HG03520 (cell line): ENCODE results near the gene HORMAD2.

Experiments
- ATAC-seq: cut with Tn5 transposase; IDR thresholded peaks from one replicate; pipeline ENCODE4 v1.9.1; 2021; ENCODE audit warnings: mild to moderate bottlenecking, moderate library complexity; ENCODE audit not compliant: unreplicated experiment

HORMAD2 gene

GRCh38 chr22:30104501-30105156 is 24.4 kb downstream of the HORMAD2 start:
- ATAC-seq, result no peak

GRCh38 chr22:30105483-30105882 is 25.2 kb downstream of the HORMAD2 start:
- ATAC-seq, result no peak

- ATAC-seq, result no peak
Observed at GRCh38 chr22:30113494-30113893, 33.2 kb downstream of the HORMAD2 start.

GRCh38 chr22:30114361-30114760 is 34.1 kb downstream of the HORMAD2 start:
- no peak for ATAC-seq

GRCh38 chr22:30115705-30116104 is 35.4 kb downstream of the HORMAD2 start:
- ATAC-seq, result no peak

DNA sequence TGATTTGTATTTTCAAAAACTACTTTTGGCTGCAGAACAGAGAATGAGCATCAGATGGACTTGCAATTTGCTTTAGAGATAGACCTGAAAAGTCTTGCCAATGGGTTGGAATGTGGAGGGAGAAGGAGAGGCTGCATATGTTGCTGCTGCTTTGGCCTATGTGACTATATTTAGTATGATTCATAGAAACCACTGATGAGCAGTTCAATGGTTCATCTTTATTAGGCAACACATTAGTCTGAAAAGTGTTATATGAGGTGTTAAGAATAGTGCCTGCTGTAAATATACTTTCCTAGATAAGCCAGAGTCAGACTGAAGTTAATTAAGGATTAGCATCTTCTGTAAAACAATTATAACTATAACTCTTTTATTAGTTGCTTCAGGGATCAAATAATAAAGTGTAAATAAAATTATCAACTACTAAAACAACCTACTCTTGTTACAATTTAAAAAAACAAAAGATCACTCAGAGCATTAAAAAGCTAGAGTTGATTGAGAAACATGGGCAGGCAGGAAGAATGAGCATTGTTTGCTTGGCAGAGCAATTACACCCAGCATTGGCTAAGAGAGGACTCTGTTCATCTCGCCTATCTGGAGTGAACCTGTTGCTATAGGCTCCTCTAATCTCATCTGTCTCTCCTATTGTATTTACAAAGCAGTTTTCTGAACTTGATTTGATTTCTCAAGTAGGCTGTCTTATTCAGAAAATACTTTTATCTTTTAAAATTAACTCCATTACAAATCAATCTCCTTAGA is 36.3 kb downstream of the HORMAD2 start:
- ATAC-seq, result no peak

DNA sequence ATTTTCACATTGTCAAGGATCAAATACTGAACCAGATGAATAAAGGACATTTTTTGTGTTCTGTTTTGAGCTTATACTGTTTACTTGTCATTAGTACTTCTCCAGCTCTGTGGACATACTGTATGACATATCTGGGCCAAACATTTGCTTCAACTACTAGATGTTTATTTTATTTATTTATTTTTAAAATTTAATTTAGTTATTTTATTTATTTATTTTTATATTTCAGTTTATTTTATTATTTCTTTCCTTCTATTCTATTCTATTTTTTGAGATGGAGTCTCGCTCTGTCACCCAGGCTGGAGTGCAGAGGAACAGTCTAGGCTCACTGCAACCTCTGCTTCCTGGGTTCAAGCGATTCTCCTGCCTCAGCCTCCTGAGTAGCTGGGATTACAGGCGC is 37.0 kb downstream of the HORMAD2 start:
- ATAC-seq, result no peak

GRCh38 chr22:30118291-30118690 is 38.0 kb downstream of the HORMAD2 start:
- ATAC-seq, result no peak

DNA sequence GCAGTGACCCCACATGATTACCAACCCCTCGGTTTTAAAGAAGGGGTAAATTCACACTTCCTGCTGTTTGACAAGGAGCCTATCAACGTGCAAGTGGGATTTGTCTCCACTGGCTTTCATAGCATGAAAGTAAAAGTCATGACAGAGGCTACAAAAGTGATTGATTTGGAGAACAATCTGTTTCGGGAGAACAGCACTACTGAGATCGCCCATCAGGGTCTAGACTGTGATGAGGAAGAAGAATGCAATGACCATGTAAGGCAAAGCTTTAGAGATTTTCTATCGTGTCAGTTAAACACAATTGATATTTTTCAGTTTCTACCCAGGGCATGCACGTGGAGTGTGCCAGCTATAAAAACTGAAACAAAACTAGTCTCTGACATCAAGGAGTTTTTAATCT is 41.7 kb downstream of the HORMAD2 start:
- no peak for ATAC-seq

DNA sequence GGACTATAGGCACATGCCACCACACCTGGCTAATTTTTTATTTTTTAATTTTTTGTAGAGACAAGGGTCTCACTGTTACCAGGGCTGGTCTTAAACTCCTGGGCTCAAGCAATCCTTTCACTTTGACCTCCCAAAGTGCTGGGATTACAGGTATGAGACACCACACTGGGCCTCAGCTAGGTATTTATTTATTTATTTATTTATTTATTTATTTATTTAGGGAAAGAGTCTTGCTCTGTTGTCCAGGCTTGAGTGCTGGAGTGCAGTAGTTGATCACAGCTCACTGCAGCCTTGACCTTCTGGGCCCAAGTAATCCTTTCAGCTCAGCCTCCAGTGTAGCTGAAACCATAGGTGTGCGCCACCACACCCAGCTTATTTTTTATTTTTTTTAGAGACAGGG is 43.2 kb downstream of the HORMAD2 start:
- ATAC-seq, result no peak

DNA sequence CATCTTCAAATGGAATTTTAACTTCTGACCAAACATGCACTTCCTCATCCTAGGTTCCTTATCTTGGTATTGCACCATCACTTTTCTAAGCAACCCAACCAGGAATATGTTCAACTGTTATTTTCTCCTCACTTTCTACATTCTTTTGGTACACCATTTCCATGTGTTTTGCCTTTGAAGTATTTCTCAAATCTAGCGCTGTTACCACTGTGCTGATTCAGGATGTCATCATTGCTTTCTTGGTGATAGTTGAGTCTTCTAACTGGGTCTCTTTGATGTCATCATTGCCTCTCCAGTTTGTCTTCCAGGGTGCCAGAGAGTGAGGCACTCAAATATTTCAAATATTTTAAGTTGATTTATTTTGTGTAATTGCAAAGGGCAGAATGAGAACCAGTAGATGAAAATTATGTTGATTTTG is 47.5 kb downstream of the HORMAD2 start:
- no peak for ATAC-seq

DNA sequence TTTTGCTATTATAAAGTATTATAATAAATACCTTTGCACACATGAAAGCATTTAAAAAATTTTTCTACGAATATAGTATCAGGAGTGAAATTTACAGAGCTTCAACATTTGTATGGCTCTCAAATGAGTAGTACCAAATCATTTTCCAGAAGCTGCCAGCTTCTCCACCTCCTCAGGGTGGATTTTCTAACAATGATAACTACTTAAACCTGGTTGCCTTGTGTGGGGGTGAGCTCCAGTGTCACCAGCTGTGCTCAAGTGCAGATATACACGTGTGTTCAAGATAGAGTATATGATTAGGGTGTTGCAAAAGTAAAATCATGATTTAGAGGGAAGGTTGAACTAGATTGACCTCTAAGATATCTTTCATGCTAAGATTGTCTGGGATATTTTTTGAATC is 48.2 kb downstream of the HORMAD2 start:
- ATAC-seq, result no peak

DNA sequence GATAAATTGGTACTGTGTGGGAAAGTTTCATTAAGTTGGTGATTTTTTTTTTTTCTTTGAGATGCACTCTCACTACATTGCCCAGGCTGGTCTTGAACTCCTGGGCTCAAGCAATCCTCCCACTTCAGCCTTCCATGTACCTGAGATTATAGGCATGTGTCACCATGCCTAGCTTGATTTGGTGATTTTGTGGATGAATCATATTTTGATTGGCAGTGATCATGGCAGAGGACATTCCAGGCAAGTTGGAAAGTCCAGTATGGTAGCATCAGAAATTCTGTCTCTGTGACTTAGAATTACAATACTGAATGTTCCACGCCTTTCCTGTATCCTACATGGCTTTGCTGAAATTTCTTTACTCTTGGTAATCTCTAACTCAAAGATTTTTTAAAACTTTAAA is 49.4 kb downstream of the HORMAD2 start:
- no peak for ATAC-seq

- no peak for ATAC-seq
Observed at GRCh38 chr22:30132290-30132996, 52.2 kb downstream of the HORMAD2 start.

- no peak for ATAC-seq
Observed at GRCh38 chr22:30140414-30140813, 60.1 kb downstream of the HORMAD2 start.

GRCh38 chr22:30143265-30143664 is 63.0 kb downstream of the HORMAD2 start:
- ATAC-seq, result no peak

DNA sequence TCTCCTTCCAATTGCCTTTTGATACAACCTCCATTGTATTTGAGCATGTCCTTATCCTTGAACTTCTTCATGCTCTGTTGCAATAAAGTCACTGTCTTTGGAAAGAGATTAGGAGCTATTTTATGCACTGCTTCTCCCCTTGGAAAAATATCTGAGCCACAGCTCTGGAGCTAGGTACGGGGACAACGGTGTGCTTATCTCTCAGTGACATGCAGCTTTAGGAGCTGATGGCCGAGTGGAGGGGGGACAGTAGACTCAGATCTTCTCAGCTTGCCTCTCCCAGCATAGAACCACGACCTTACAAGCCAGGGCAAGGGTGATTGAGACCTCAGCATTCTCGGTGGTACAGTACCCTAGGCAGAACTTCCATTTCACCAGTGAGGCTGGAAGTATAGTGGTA is 64.1 kb downstream of the HORMAD2 start:
- no peak for ATAC-seq

DNA sequence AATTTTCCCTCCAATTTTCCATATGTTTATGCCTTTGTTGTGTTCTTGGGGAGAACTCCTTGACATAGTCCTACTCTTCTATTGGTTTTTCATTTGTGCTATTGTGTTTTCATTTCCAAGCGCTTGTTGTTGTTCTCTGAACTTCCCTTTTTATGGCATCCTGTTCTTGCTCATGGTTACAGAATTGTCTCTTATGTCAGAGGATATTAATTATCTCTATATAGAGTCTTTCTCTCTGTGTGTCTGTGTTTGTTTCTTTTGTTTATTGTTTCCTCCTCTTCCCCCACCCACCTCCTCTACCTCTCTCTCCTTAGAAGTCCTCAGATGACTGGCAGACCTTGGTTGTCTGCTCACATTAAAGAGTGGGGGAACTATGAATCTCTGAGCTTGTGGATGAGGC is 69.9 kb downstream of the HORMAD2 start:
- ATAC-seq, result no peak

- ATAC-seq, result no peak
Observed at GRCh38 chr22:30158277-30158676, 78.0 kb downstream of the HORMAD2 start.

DNA sequence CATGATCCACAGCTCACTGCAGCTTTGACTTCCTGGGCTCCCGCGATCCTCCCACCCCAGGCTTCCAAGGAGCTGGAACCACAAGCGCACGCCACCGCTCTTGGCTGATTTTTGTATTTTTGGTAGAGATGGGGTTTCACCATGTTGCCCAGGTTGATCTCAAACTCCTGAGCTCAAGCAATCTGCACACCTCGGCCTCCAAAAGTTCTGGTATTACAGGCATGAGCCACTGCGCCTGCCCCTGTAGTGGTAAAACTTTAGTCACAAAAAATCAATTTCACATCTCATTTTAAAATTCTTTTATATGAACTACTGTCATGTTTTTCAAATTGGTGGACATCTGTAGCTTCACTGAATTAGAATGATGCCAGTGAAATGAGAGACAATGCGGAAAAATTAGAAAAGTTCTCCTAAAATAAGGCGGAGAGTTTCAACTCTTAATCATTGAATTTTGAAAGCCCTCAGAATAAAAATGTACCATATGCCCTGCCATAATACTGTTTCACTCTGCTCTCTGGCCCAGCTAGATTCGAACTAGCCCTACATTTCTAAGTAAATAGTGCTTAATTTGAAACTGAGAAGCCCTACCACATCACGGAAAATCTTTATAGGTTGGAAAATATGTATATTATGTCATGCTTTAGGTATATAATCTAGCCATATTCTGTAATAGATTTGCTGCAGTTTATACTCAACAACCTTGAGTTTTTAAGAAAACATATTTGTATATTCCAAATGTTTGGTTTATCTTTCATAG is 78.7 kb downstream of the HORMAD2 start:
- ATAC-seq, result no peak
